OCI-LY3 (cell line): Measurements from ENCODE around the gene TMEM135.

Source experiments
- H2AFZ ChIP-seq: fragments of 200-600, 300-600 bp; shearing (Covaris generic); 2 replicates; pipeline ENCODE4 v1.6.0; 2014; ENCODE audit warnings: antibody characterized with exemption, low read depth, low read length
- H3K27ac ChIP-seq: fragments of 200-600, 300-600 bp; sonication (generic); 2 replicates; pipeline ENCODE4 v1.5.1; 2014; ENCODE audit warnings: mild to moderate bottlenecking, low read length, moderate library complexity, mixed read lengths
- H3K27me3 ChIP-seq: fragments of 200-600, 300-600 bp; sonication (generic); 2 replicates; pipeline ENCODE4 v1.6.1; 2014; ENCODE audit warnings: low read depth, low read length, mixed read lengths
- H3K36me3 ChIP-seq: fragments of 200-600, 300-600 bp; sonication (generic); replicated peaks from 2 replicates; pipeline ENCODE3; 2014; ENCODE audit warnings: low read depth, low read length, mixed read lengths
- H3K4me1 ChIP-seq: fragments of 300-600, 200-600 bp; sonication (generic); 2 replicates; pipeline ENCODE4 v1.6.1; 2014; ENCODE audit warnings: low read length, mixed read lengths
- H3K4me2 ChIP-seq: fragments of 200-600, 300-600 bp; sonication (generic); 2 replicates; pipeline ENCODE4 v1.6.1; 2014; ENCODE audit warnings: low read length, mixed read lengths
- H3K4me3 ChIP-seq: fragments of 300-600, 200-600 bp; sonication (generic); 2 replicates; pipeline ENCODE4 v1.5.1; 2014; ENCODE audit warnings: antibody characterized with exemption, mild to moderate bottlenecking, low read length, moderate library complexity
- H3K79me2 ChIP-seq: fragments of 300-600, 200-600 bp; shearing (Covaris generic); 2 replicates; pipeline ENCODE4 v1.6.1; 2014; ENCODE audit warnings: mild to moderate bottlenecking, low read length, mixed read lengths
- H3K9ac ChIP-seq: fragments of 300-600, 200-600 bp; shearing (Covaris generic); 2 replicates; pipeline ENCODE4 v1.6.0; 2014; ENCODE audit warnings: mild to moderate bottlenecking, low read length, moderate library complexity
- H3K9me3 ChIP-seq: fragments of 200-600, 300-600 bp; shearing (Covaris generic); 2 replicates; pipeline ENCODE4 v1.6.1; 2014; ENCODE audit warnings: low read length, mixed read lengths; ENCODE audit not compliant: insufficient read depth
- H4K20me1 ChIP-seq: fragments of 200-600, 300-600 bp; sonication (generic); 2 replicates; pipeline ENCODE4 v1.6.1; 2016; ENCODE audit warnings: low read length, mixed read lengths; ENCODE audit not compliant: insufficient read depth
- EZH2phosphoT487 ChIP-seq: fragments of 200-600 bp; shearing (Covaris generic); IDR thresholded peaks from 2 replicates; pipeline ENCODE4 v1.6.1; 2018; ENCODE audit warnings: antibody characterized with exemption, mixed run types, low read depth
- TF ChIP-seq, protein P1 (sequence below): fragments of 200-600, 300-600 bp; sonication (generic); IDR thresholded peaks from 2 replicates; pipeline ENCODE4 v1.5.1; 2014; ENCODE audit warnings: antibody characterized with exemption, low read length, low read depth

Gene TMEM135

GRCh38 chr11:87005569-87005921, 32.2 kb upstream of the TMEM135 start:
- Histone ChIP-seq H3K9me3 (no peaks in the 10 kb centered on the region), H4K20me1 (no peaks in the 10 kb centered on the region), H2AFZ (no peak overlapping the region), H3K4me1 (no peaks in the 10 kb centered on the region), H3K9ac (no peak overlapping the region), H3K27ac (no peak overlapping the region), H3K36me3 (no peaks in the 10 kb centered on the region), H3K4me2 (no peak overlapping the region), H3K27me3 (no peaks in the 10 kb centered on the region), H3K79me2 (no peaks in the 10 kb centered on the region), H3K4me3 (no peak overlapping the region)
- TF ChIP-seq EZH2phosphoT487: no peak
- TF ChIP-seq, protein P1, sequence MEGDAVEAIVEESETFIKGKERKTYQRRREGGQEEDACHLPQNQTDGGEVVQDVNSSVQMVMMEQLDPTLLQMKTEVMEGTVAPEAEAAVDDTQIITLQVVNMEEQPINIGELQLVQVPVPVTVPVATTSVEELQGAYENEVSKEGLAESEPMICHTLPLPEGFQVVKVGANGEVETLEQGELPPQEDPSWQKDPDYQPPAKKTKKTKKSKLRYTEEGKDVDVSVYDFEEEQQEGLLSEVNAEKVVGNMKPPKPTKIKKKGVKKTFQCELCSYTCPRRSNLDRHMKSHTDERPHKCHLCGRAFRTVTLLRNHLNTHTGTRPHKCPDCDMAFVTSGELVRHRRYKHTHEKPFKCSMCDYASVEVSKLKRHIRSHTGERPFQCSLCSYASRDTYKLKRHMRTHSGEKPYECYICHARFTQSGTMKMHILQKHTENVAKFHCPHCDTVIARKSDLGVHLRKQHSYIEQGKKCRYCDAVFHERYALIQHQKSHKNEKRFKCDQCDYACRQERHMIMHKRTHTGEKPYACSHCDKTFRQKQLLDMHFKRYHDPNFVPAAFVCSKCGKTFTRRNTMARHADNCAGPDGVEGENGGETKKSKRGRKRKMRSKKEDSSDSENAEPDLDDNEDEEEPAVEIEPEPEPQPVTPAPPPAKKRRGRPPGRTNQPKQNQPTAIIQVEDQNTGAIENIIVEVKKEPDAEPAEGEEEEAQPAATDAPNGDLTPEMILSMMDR: no peak

DNA sequence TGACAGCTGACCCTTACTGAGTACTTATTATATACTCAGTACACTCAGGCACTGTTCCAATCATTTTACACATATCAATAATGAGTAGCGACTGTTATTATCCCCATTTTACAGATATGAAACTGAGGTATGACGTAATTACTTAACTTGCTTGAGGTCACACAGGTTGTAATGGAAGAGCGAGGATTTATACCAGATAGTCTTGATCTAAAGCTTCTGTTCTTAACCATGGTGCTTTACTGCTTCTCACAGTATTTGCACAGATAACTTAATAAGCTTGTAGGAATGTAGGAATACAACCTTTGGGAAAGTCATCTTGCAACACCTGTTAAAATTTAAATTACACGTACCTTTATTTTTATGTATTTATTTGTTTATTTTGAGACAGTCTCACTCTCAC, 31.7 kb upstream of the TMEM135 start:
- no peak overlapping the region for H3K4me3 ChIP-seq
- no peaks in the 10 kb centered on the region for H3K4me1 ChIP-seq
- no peak overlapping the region for H3K9ac ChIP-seq
- H3K79me2 ChIP-seq: no peaks in the 10 kb centered on the region
- H2AFZ ChIP-seq: no peak overlapping the region
- no peaks in the 10 kb centered on the region for H3K9me3 ChIP-seq
- no peaks in the 10 kb centered on the region for H3K36me3 ChIP-seq
- no peak for TF ChIP-seq EZH2phosphoT487
- TF ChIP-seq, protein P1: no peak
- H3K27ac ChIP-seq: no peak overlapping the region
- H3K4me2 ChIP-seq: no peak overlapping the region
- no peaks in the 10 kb centered on the region for H3K27me3 ChIP-seq
- H4K20me1 ChIP-seq: no peaks in the 10 kb centered on the region

DNA sequence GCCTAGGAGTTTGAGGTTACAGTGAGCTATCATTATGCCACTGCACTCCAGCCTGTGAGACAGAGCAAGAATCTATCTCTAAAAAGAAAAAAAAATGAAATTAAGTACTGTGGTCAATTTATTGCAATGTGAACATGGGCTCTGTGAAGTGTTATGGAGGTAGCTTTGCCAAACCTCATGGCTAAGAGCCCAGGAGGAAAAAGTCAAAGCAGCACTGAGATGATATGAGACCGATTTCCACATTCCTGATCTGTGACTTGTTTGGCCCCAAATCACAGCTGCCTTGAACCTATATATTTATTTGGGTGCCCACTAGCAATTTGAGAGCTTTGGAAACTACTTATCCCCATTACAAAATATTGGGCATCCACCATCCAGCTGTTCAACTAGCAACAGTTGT, 29.8 kb upstream of the TMEM135 start:
- no peaks in the 10 kb centered on the region for H4K20me1 ChIP-seq
- no peaks in the 10 kb centered on the region for H3K4me1 ChIP-seq
- no peak overlapping the region for H3K27ac ChIP-seq
- H3K4me2 ChIP-seq: no peak overlapping the region
- no peak overlapping the region for H3K9ac ChIP-seq
- no peaks in the 10 kb centered on the region for H3K9me3 ChIP-seq
- no peaks in the 10 kb centered on the region for H3K27me3 ChIP-seq
- H3K79me2 ChIP-seq: no peaks in the 10 kb centered on the region
- H3K4me3 ChIP-seq: no peak overlapping the region
- H3K36me3 ChIP-seq: no peaks in the 10 kb centered on the region
- no peak for TF ChIP-seq EZH2phosphoT487
- no peak overlapping the region for H2AFZ ChIP-seq

GRCh38 chr11:87012089-87012488, 25.6 kb upstream of the TMEM135 start:
- Histone ChIP-seq H3K9me3 (no peaks in the 10 kb centered on the region), H3K4me1 (no peaks in the 10 kb centered on the region), H3K4me2 (no peak overlapping the region), H2AFZ (no peak overlapping the region), H4K20me1 (no peaks in the 10 kb centered on the region), H3K4me3 (no peak overlapping the region), H3K27me3 (no peaks in the 10 kb centered on the region), H3K27ac (no peak overlapping the region), H3K9ac (no peak overlapping the region), H3K79me2 (no peaks in the 10 kb centered on the region), H3K36me3 (no peaks in the 10 kb centered on the region)
- TF ChIP-seq, protein P1: no peak

GRCh38 chr11:87012673-87013072, 25.1 kb upstream of the TMEM135 start:
- no peak overlapping the region for H3K9ac ChIP-seq
- no peaks in the 10 kb centered on the region for H3K4me1 ChIP-seq
- H3K27me3 ChIP-seq: no peaks in the 10 kb centered on the region
- no peak overlapping the region for H3K4me3 ChIP-seq
- H3K9me3 ChIP-seq: no peaks in the 10 kb centered on the region
- H3K36me3 ChIP-seq: no peaks in the 10 kb centered on the region
- no peak overlapping the region for H3K27ac ChIP-seq
- no peaks in the 10 kb centered on the region for H4K20me1 ChIP-seq
- TF ChIP-seq, protein P1: no peak
- no peak for TF ChIP-seq EZH2phosphoT487
- no peak overlapping the region for H2AFZ ChIP-seq
- no peaks in the 10 kb centered on the region for H3K79me2 ChIP-seq
- H3K4me2 ChIP-seq: no peak overlapping the region
